ENCODE measurements around the gene UBE2L5. TPM values are rescaled to one million over a fixed set of nuclear protein-coding genes. Genes with fewer than 3 reads are reported as not detected.

The UBE2L5 gene
- total and polyA plus RNA-seq, 7 donors, result 0.09 to 1.6 (median 0.78) TPM; not detected in 3

- Histone ChIP-seq H3K4me3 (no peak overlapping the region), H3K4me1 (peaks cover 0 to 23% (median 20%) of the 10 kb centered on the region in 4 donors), H3K36me3 (no peaks in the 10 kb centered on the region), H3K27me3 (no peaks in the 10 kb centered on the region), H3K9me3 (no peaks in the 10 kb centered on the region), H3K27ac (peak overlapping the region; percentile 84 to 91 (median 88))
- 81 to 84% methylated on average over 13 of the region's 13 CpGs for WGBS, 2 donors
- intact Hi-C loops (cut with DNase I), result loop anchor here (5.0 kb wide), 3 partner anchors 207 to 283 kb away; partner anchors contain the start of gene USPL1
- TF ChIP-seq EP300 (IDR thresholded peaks at IDR 0.05) (no peak), CTCF (IDR thresholded peaks at IDR 0.05) (no peak), POLR2AphosphoS5 (IDR thresholded peaks at IDR 0.05) (peak in 1 of 4 donors; percentile 9)
- peak; percentile 83 for DNase-seq
These were observed 12.2 kb upstream of the UBE2L5 start for GRCh38 chr13:30409886-30410704.

- Histone ChIP-seq H3K4me3 (no peak overlapping the region), H3K36me3 (no peaks in the 10 kb centered on the region), H3K9me3 (no peaks in the 10 kb centered on the region), H3K27me3 (no peaks in the 10 kb centered on the region), H3K4me1 (peaks cover 0 to 23% (median 20%) of the 10 kb centered on the region in 4 donors), H3K27ac (peak overlapping the region; percentile 84 to 91 (median 88))
- DNase-seq, result no peak
- TF ChIP-seq CTCF (IDR thresholded peaks at IDR 0.05) (no peak), EP300 (IDR thresholded peaks at IDR 0.05) (no peak), POLR2A (IDR thresholded peaks at IDR 0.05) (no peak), POLR2AphosphoS5 (IDR thresholded peaks at IDR 0.05) (no peak)
- intact Hi-C loops (cut with DNase I), result no loop called here
- 80 to 93% methylated on average over 2 of the region's 2 CpGs for WGBS, 2 donors
These were observed 11.6 kb upstream of the UBE2L5 start for GRCh38 chr13:30410705-30411125.

GRCh38 chr13:30412346-30412745, 9.9 kb upstream of the UBE2L5 start:
- no peaks in the 10 kb centered on the region for H3K9me3 ChIP-seq
- DNase-seq, result no peak
- H3K4me1 ChIP-seq, result peaks cover 0 to 23% (median 20%) of the 10 kb centered on the region in 4 donors
- H3K36me3 ChIP-seq, result no peaks in the 10 kb centered on the region
- no peak for TF ChIP-seq CTCF (IDR thresholded peaks at IDR 0.05)
- no peak for TF ChIP-seq EP300 (IDR thresholded peaks at IDR 0.05)
- TF ChIP-seq POLR2A (IDR thresholded peaks at IDR 0.05), result no peak
- TF ChIP-seq POLR2AphosphoS5 (IDR thresholded peaks at IDR 0.05), result no peak
- H3K27me3 ChIP-seq, result no peaks in the 10 kb centered on the region
- H3K4me3 ChIP-seq, result no peak overlapping the region
- intact Hi-C loops (cut with DNase I), result no loop called here
- H3K27ac ChIP-seq, result no peak overlapping the region

- Histone ChIP-seq H3K36me3 (no peaks in the 10 kb centered on the region), H3K4me1 (peaks cover 0 to 22% (median 19%) of the 10 kb centered on the region in 4 donors), H3K4me3 (no peak overlapping the region), H3K27ac (no peak overlapping the region), H3K9me3 (no peaks in the 10 kb centered on the region), H3K27me3 (no peaks in the 10 kb centered on the region)
- TF ChIP-seq POLR2A (IDR thresholded peaks at IDR 0.05), result no peak
- no peak for TF ChIP-seq POLR2AphosphoS5 (IDR thresholded peaks at IDR 0.05)
- WGBS, 2 donors, result 64 to 65% methylated on average over 3 of the region's 3 CpGs
- intact Hi-C loops (cut with DNase I), result no loop called here
- no peak for DNase-seq
These were observed 8.5 kb upstream of the UBE2L5 start for GRCh38 chr13:30413842-30414241.

- no peaks in the 10 kb centered on the region for H3K27me3 ChIP-seq
- H3K4me3 ChIP-seq, result no peak overlapping the region
- H3K9me3 ChIP-seq, result no peaks in the 10 kb centered on the region
- TF ChIP-seq POLR2A (IDR thresholded peaks at IDR 0.05) (no peak), CTCF (IDR thresholded peaks at IDR 0.05) (no peak), EP300 (IDR thresholded peaks at IDR 0.05) (no peak), POLR2AphosphoS5 (IDR thresholded peaks at IDR 0.05) (no peak)
- no peaks in the 10 kb centered on the region for H3K36me3 ChIP-seq
- 58 to 84% methylated on average over 3 of the region's 3 CpGs for WGBS, 2 donors
- peaks cover 0 to 24% (median 20%) of the 10 kb centered on the region in 4 donors for H3K4me1 ChIP-seq
- no peak for DNase-seq
- no peak overlapping the region for H3K27ac ChIP-seq
- intact Hi-C loops (cut with DNase I), result no loop called here
These were observed 6.8 kb upstream of the UBE2L5 start for GRCh38 chr13:30415430-30416030.
